Endodermal cell (in vitro differentiated cells): Measurements from ENCODE around the gene KIAA2012. TPM values are rescaled to one million over a fixed set of nuclear protein-coding genes. Genes with fewer than 3 reads are reported as not detected.

ENCODE experiments used
- DNase-seq: peaks from one replicate; pipeline ENCODE4 v3.0.0-alpha.2; 2017
- H3K27ac ChIP-seq: 2 replicates; pipeline ENCODE4 v1.5.1; 2013; ENCODE audit warnings: mild to moderate bottlenecking, low read depth, low read length, moderate library complexity
- H3K27me3 ChIP-seq: 2 replicates; pipeline ENCODE4 v1.6.1; 2013; ENCODE audit warnings: mild to moderate bottlenecking, low read length, moderate library complexity; ENCODE audit not compliant: insufficient read depth, control insufficient read depth, poor library complexity, severe bottlenecking
- H3K36me3 ChIP-seq: 2 replicates; pipeline ENCODE4 v1.7.0; 2013; ENCODE audit warnings: mild to moderate bottlenecking, low read length, moderate library complexity; ENCODE audit not compliant: control insufficient read depth, insufficient read depth
- H3K4me1 ChIP-seq: one replicate; pipeline ENCODE4 v1.7.0; 2013; ENCODE audit warnings: low read length; ENCODE audit not compliant: control insufficient read depth, insufficient read depth
- H3K4me3 ChIP-seq: 2 replicates; pipeline ENCODE4 v1.5.1; 2013; ENCODE audit warnings: mild to moderate bottlenecking, low read length, moderate library complexity
- H3K9ac ChIP-seq: 2 replicates; pipeline ENCODE4 v1.6.1; 2013; ENCODE audit warnings: mild to moderate bottlenecking, low read length, moderate library complexity; ENCODE audit not compliant: poor library complexity, severe bottlenecking; ENCODE audit errors: extremely low read depth
- H3K9me3 ChIP-seq: 2 replicates; pipeline ENCODE4 v1.6.1; 2013; ENCODE audit warnings: mild to moderate bottlenecking, low read length, moderate library complexity; ENCODE audit not compliant: control insufficient read depth
- H3K27ac Mint-ChIP-seq: 2 replicates; pipeline ENCODE4 v1.8.0; 2020; ENCODE audit warnings: mixed read lengths
- H3K27me3 Mint-ChIP-seq: 2 replicates; pipeline ENCODE4 v1.8.0; 2021; ENCODE audit warnings: mild to moderate bottlenecking, mixed read lengths; ENCODE audit not compliant: insufficient read depth
- H3K36me3 Mint-ChIP-seq: 2 replicates; pipeline ENCODE4 v1.8.0; 2020; ENCODE audit warnings: low read depth, mixed read lengths
- H3K4me1 Mint-ChIP-seq: 2 replicates; pipeline ENCODE4 v1.8.0; 2020; ENCODE audit warnings: mixed read lengths
- H3K4me3 Mint-ChIP-seq: 2 replicates; pipeline ENCODE4 v1.8.0; 2020; ENCODE audit warnings: mild to moderate bottlenecking, moderate library complexity, mixed read lengths
- H3K9me3 Mint-ChIP-seq: 2 replicates; pipeline ENCODE4 v1.8.0; 2020; ENCODE audit warnings: mild to moderate bottlenecking, mixed read lengths
- CTCF ChIP-seq: fragments of 200-600 bp; sonication (generic); conservative IDR thresholded peaks from 2 replicates; pipeline ENCODE4 v1.5.0; 2021; ENCODE audit warnings: antibody characterized with exemption, mild to moderate bottlenecking
- WGBS, 2 experiments: methylation state at CpG; one replicate each; pipeline versions ENCODE4 v1.1.5 to v1.1.7; 2013; ENCODE audit warnings: missing lambda C conversion rate in 2 of 2, mixed read lengths in 1 of 2; ENCODE audit not compliant: insufficient coverage in 1 of 2, insufficient read length in 1 of 2; 5-methylcytosine and 5-hydroxymethylcytosine counted together
- total RNA-seq, 2 donors: library from RNA; stranded (reverse); fragmentation: NEBNext Ultra II Directional in 1 of 2; extraction: Animal tissue kit (Norgen Biotek cat#: 25700) in 1 of 2; gene quantifications; 2 replicates in 1 of 2; 3 replicates in 1 of 2; pipeline ENCODE4 v1.2.1, GENCODE V29; 2021

KIAA2012 gene
- total RNA-seq, 2 donors from 2014 or later, result 0.62 to 1.0 TPM

- TF ChIP-seq CTCF, result no peak
- H3K27ac ChIP-seq, result no peak overlapping the region
These were observed 35.3 kb downstream of the KIAA2012 start for GRCh38 chr2:202108345-202108744.

GRCh38 chr2:202109139-202109736 lies 36.2 kb downstream of the KIAA2012 start:
- Histone ChIP-seq H3K9ac (no peak overlapping the region), H3K27ac (no peak overlapping the region), H3K27me3 (no peaks in the 10 kb centered on the region), H3K36me3 (no peaks in the 10 kb centered on the region), H3K4me1 (peaks cover 21% of the 10 kb centered on the region), H3K4me3 (no peak overlapping the region), H3K9me3 (no peaks in the 10 kb centered on the region)
- DNase-seq, result no peak
- Mint-ChIP-seq H3K36me3 (no peaks in the 10 kb centered on the region), H3K4me3 (no peak overlapping the region), H3K27me3 (no peaks in the 10 kb centered on the region), H3K4me1 (peaks cover 70% of the 10 kb centered on the region), H3K9me3 (no peaks in the 10 kb centered on the region), H3K27ac (peak overlapping the region; percentile 11)
- no peak for TF ChIP-seq CTCF
- 83 to 91% methylated on average over 1 to 6 of the region's 6 CpGs for WGBS, 2 experiments

More at GRCh38 chr2:202108345-202108744, 35.3 kb downstream of the KIAA2012 start:
- Histone ChIP-seq H3K9ac (no peak overlapping the region), H3K4me3 (no peak overlapping the region), H3K27me3 (no peaks in the 10 kb centered on the region), H3K4me1 (peaks cover 16% of the 10 kb centered on the region), H3K9me3 (no peaks in the 10 kb centered on the region), H3K36me3 (no peaks in the 10 kb centered on the region)
- H3K27me3 Mint-ChIP-seq, result no peaks in the 10 kb centered on the region
- no peaks in the 10 kb centered on the region for H3K9me3 Mint-ChIP-seq
- no peak for DNase-seq
- 94 to 97% methylated on average over 3 of the region's 3 CpGs for WGBS, 2 experiments
- H3K4me3 Mint-ChIP-seq, result no peak overlapping the region
- peaks cover 63% of the 10 kb centered on the region for H3K4me1 Mint-ChIP-seq
- H3K36me3 Mint-ChIP-seq, result no peaks in the 10 kb centered on the region
- H3K27ac Mint-ChIP-seq, result no peak overlapping the region

GRCh38 chr2:202109737-202110184 lies 36.7 kb downstream of the KIAA2012 start:
- H3K9ac ChIP-seq, result no peak overlapping the region
- H3K9me3 ChIP-seq, result no peaks in the 10 kb centered on the region
- Mint-ChIP-seq H3K36me3 (no peaks in the 10 kb centered on the region), H3K9me3 (no peaks in the 10 kb centered on the region), H3K27ac (peak overlapping the region; percentile 13), H3K27me3 (no peaks in the 10 kb centered on the region), H3K4me1 (peaks cover 66% of the 10 kb centered on the region), H3K4me3 (no peak overlapping the region)
- H3K4me3 ChIP-seq, result no peak overlapping the region
- no peaks in the 10 kb centered on the region for H3K27me3 ChIP-seq
- TF ChIP-seq CTCF, result peak; percentile 51
- DNase-seq, result peak; percentile 74
- peaks cover 21% of the 10 kb centered on the region for H3K4me1 ChIP-seq
- H3K27ac ChIP-seq, result no peak overlapping the region
- 86 to 90% methylated on average over 4 to 5 of the region's 5 CpGs for WGBS, 2 experiments
- no peaks in the 10 kb centered on the region for H3K36me3 ChIP-seq
